Thyroid gland (tissue), 4 donors: ENCODE measurements around the gene SH2D5. TPM values are rescaled to one million over a fixed set of nuclear protein-coding genes. Genes with fewer than 3 reads are reported as not detected.
"Not testable (repeated sequence)": the region's sequence is repeated elsewhere in the genome, so short reads cannot be mapped to it uniquely, and the experiment has no call there.

Source experiments
- DNase-seq, 2 donors: peaks; one replicate each; pipeline ENCODE4 v3.0.0-alpha.2; 2019
- H3K27ac ChIP-seq, 3 donors: fragments of 200-600 bp; sonication (generic); 1 replicate in 2 of 3; 2 replicates in 1 of 3; pipeline ENCODE4 v1.5.1; 2016 to 2019; ENCODE audit warnings: mild to moderate bottlenecking in 1 of 3, moderate library complexity in 1 of 3
- H3K27me3 ChIP-seq: fragments of 200-600 bp; sonication (generic); one replicate; pipeline ENCODE4 v1.5.1; 2019
- H3K36me3 ChIP-seq, 2 donors: fragments of 200-600 bp; sonication (generic); one replicate each; pipeline ENCODE4 v1.5.1; 2016 to 2019
- H3K4me1 ChIP-seq, 2 donors: fragments of 200-600 bp; sonication (generic); one replicate each; pipeline ENCODE4 v1.5.1; 2017 to 2019
- H3K4me3 ChIP-seq, 3 donors: fragments of 200-600 bp; sonication (generic); replicated peaks in 1 of 3; 1 replicate in 2 of 3; 2 replicates in 1 of 3; pipeline ENCODE4 v1.5.1; 2016; ENCODE audit warnings: mild to moderate bottlenecking in 1 of 3
- H3K9me3 ChIP-seq: fragments of 200-600 bp; sonication (generic); one replicate; pipeline ENCODE4 v1.5.1; 2017
- POLR2A ChIP-seq, 2 donors: fragments of 450-650 bp; IDR thresholded peaks; one replicate each; pipeline ENCODE4 v1.6.1; 2017; ENCODE audit warnings: antibody characterized with exemption in 2 of 2, mild to moderate bottlenecking in 2 of 2, moderate library complexity in 1 of 2
- WGBS, 2 donors: methylation state at CpG; one replicate each; pipeline ENCODE4 v1.1.5; 2017; 5-methylcytosine and 5-hydroxymethylcytosine counted together
- intact Hi-C: fragments of 100-400 bp; cut with DNase I; formaldehyde crosslinking; loops from one replicate; pipeline ENCODE4 v1.15.1; 2023
- total RNA-seq, 4 donors: library from RNA; depleted of rRNA; stranded (reverse); fragments of >200 nt; gene quantifications; one replicate each; pipeline ENCODE4 v1.2.3, GENCODE V29; 2016
- TF ChIP-seq, protein P1 (sequence below), 6 experiments: fragments of 200-600 bp in 3 of 6; fragments of 450-650 bp in 3 of 6; sonication (generic) in 3 of 6; IDR thresholded peaks; one replicate each; pipeline ENCODE4 v1.5.1; 2016 to 2019; ENCODE audit warnings: antibody characterized with exemption in 6 of 6, mild to moderate bottlenecking in 2 of 6, inconsistent platforms in 1 of 6, moderate library complexity in 1 of 6

The SH2D5 gene
- total RNA-seq, 4 donors from 2014 or later, result 0.11 to 1.4 (median 0.77) TPM

DNA sequence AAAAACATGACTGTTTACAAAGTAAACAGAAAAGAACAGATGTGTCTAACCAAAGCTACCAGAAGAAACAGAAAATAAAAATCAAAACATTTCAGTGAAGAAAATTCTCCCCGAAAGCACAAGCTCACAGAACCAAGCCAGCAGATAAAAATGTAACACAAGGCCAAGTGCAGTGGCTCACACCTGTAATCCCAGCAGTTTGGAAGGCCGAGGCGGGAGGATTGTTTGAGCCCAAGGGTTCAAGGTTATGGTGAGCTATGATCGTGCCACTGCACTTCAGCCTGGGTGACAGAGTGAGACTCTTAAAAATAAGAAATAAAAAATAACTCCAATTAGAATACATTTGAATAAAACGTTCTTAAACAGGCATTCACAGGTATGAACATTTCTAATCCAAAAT is 52.2 kb downstream of the SH2D5 start:
- no peaks in the 10 kb centered on the region for H3K27me3 ChIP-seq
- WGBS, 2 donors, result 89 to 90% methylated on average over 5 of the region's 5 CpGs
- TF ChIP-seq POLR2A (IDR thresholded peaks at IDR 0.05), result no peak
- TF ChIP-seq, protein P1, sequence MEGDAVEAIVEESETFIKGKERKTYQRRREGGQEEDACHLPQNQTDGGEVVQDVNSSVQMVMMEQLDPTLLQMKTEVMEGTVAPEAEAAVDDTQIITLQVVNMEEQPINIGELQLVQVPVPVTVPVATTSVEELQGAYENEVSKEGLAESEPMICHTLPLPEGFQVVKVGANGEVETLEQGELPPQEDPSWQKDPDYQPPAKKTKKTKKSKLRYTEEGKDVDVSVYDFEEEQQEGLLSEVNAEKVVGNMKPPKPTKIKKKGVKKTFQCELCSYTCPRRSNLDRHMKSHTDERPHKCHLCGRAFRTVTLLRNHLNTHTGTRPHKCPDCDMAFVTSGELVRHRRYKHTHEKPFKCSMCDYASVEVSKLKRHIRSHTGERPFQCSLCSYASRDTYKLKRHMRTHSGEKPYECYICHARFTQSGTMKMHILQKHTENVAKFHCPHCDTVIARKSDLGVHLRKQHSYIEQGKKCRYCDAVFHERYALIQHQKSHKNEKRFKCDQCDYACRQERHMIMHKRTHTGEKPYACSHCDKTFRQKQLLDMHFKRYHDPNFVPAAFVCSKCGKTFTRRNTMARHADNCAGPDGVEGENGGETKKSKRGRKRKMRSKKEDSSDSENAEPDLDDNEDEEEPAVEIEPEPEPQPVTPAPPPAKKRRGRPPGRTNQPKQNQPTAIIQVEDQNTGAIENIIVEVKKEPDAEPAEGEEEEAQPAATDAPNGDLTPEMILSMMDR (IDR thresholded peaks at IDR 0.05), result no peak

DNA sequence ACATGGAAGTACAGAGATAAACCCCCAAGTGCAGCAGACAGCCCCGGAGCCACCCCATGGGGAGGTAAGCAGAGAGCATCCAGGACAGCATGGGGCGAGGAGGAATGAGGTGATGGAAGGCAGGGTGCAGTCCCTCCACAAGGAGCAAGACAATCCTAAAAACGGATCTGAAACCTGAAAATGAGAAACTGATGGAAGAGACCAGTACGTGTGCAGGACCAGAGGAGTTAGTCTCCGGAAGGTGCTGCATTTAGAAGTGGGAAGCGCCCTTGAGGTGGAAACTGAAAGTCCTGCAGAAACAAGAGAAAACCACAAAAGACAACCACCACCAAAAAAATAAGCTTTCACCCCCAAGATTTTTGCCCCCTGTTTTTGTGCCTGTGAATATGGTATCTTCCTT is 53.9 kb downstream of the SH2D5 start:
- no peaks in the 10 kb centered on the region for H3K4me1 ChIP-seq
- no peak for DNase-seq
- WGBS, 2 donors, result 88 to 90% methylated on average over 6 of the region's 6 CpGs
- H3K27me3 ChIP-seq, result no peaks in the 10 kb centered on the region
- H3K9me3 ChIP-seq, result no peaks in the 10 kb centered on the region
- intact Hi-C loops, result no loop called here
- TF ChIP-seq, protein P1 (IDR thresholded peaks at IDR 0.05), result no peak
- no peak for TF ChIP-seq POLR2A (IDR thresholded peaks at IDR 0.05)
- no peak overlapping the region for H3K27ac ChIP-seq
- no peaks in the 10 kb centered on the region for H3K36me3 ChIP-seq
- no peak overlapping the region for H3K4me3 ChIP-seq

More for the DNA sequence above, 52.2 kb downstream of the SH2D5 start:
- Histone ChIP-seq H3K27ac (no peak overlapping the region), H3K9me3 (no peaks in the 10 kb centered on the region), H3K36me3 (no peaks in the 10 kb centered on the region), H3K4me3 (no peak overlapping the region), H3K4me1 (no peaks in the 10 kb centered on the region)
- intact Hi-C loops, result no loop called here
- no peak for DNase-seq

DNA sequence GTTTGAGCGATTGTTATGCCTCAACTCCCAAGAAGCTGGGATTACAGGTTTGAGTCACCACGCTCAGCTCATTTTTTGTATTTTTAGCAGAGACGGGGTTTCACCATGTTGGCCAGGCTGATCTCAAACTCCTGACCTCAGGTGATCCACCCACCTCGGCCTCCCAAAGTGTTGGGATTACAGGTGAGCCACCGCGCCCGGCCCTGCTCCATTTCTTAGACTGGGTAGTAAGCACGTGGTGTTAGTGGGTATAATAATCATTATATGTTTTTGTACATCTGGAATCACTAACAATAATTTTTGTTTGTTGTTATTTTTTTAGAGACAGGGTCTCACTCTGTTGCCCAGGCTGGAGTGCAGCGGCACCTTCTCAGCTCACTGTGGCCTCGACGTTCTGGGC is 58.9 kb downstream of the SH2D5 start:
- H3K36me3 ChIP-seq, H3K4me3 ChIP-seq, H3K27ac ChIP-seq, H3K27me3 ChIP-seq, H3K9me3 ChIP-seq, intact Hi-C loops, H3K4me1 ChIP-seq, DNase-seq: not testable (repeated sequence)
- 88 to 91% methylated on average over 11 of the region's 11 CpGs for WGBS, 2 donors

- intact Hi-C loops, result no loop called here
- no peaks in the 10 kb centered on the region for H3K27me3 ChIP-seq
- H3K4me1 ChIP-seq, result no peaks in the 10 kb centered on the region
- TF ChIP-seq, protein P1 (IDR thresholded peaks at IDR 0.05), result no peak
- no peak for TF ChIP-seq POLR2A (IDR thresholded peaks at IDR 0.05)
- no peak overlapping the region for H3K27ac ChIP-seq
- 88 to 91% methylated on average over 4 of the region's 4 CpGs for WGBS, 2 donors
- no peak overlapping the region for H3K4me3 ChIP-seq
- DNase-seq, result no peak
- H3K36me3 ChIP-seq, result no peaks in the 10 kb centered on the region
- H3K9me3 ChIP-seq, result no peaks in the 10 kb centered on the region
These were observed 60.3 kb downstream of the SH2D5 start for GRCh38 chr1:20672265-20672632.

- H3K4me1 ChIP-seq, result no peaks in the 10 kb centered on the region
- H3K27ac ChIP-seq, result no peak overlapping the region
- H3K9me3 ChIP-seq, result no peaks in the 10 kb centered on the region
- H3K4me3 ChIP-seq, result no peak overlapping the region
- H3K27me3 ChIP-seq, result no peaks in the 10 kb centered on the region
- DNase-seq, result no peak
- no peaks in the 10 kb centered on the region for H3K36me3 ChIP-seq
- TF ChIP-seq, protein P1 (IDR thresholded peaks at IDR 0.05), result no peak
- TF ChIP-seq POLR2A (IDR thresholded peaks at IDR 0.05), result no peak
- 87 to 95% methylated on average over 5 of the region's 5 CpGs for WGBS, 2 donors
- intact Hi-C loops, result no loop called here
These were observed 61.6 kb downstream of the SH2D5 start for GRCh38 chr1:20670936-20671335.

Other genes starting within 250 kb of the SH2D5 start
- gene CAMK2N1, start 246.5 kb downstream of the SH2D5 start, total RNA-seq, result 10 to 100 TPM in 1 of 4 donors, 1 to 10 TPM in 3; 3.2 to 12.2 (median 8.1) TPM
- gene MUL1, start 224.6 kb downstream of the SH2D5 start, total RNA-seq, result 10 to 100 TPM; 30.1 to 42.1 (median 35.0) TPM
- gene FAM43B, start 180.1 kb downstream of the SH2D5 start, total RNA-seq, result 1 to 10 TPM in 3 of 4 donors, under 1 TPM in 1; 0.59 to 3.5 (median 2.5) TPM
- gene CDA, start 143.6 kb downstream of the SH2D5 start, total RNA-seq, result 1 to 10 TPM in 2 of 4 donors, under 1 TPM in 2; 0.56 to 3.5 (median 1.5) TPM
- 100 to 1,000 TPM; 144 to 171 (median 151) TPM for gene PINK1, start 99.2 kb downstream of the SH2D5 start, total RNA-seq
- gene DDOST, start 71.3 kb downstream of the SH2D5 start, total RNA-seq, result 100 to 1,000 TPM; 182 to 299 (median 238) TPM
- gene KIF17, start 14.7 kb downstream of the SH2D5 start, total RNA-seq, result 10 to 100 TPM in 1 of 4 donors, 1 to 10 TPM in 3; 7.5 to 11.5 (median 8.6) TPM
- 100 to 1,000 TPM; 248 to 312 (median 280) TPM for gene HP1BP3, start 54.6 kb upstream of the SH2D5 start, total RNA-seq